SKM-1 treated with dmso at 0.1 percent for 144 hours (cell line): ENCODE results near the gene SIK2.
"Not testable (repeated sequence)": the region's sequence is repeated elsewhere in the genome, so short reads cannot be mapped to it uniquely, and the experiment has no call there.

Experiments used
- DNase-seq: peaks from one replicate; lab custom pipeline; 2025; ENCODE audit not compliant: unreplicated experiment; lab: John Stamatoyannopoulos, UW

Gene SIK2

DNA sequence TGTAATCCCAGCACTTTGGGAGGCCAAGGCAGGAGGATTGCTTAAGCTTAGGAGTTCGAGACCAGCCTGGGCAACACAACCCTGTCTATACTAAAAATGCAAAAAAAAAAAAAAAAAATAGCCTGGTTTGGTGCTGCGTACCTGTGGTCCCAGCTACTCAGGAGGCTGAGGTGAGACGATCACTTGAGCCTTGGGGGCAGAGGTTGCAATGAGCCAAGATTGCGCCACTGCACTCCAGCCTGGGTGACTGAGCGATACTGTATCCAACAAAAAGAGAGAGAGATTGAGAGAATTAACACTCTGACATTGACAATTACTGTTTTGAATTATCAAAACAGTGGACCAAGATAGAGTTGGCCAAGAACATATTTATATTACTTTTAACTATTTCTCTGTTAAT is 53.7 kb downstream of the SIK2 start:
- DNase-seq: no peak

DNA sequence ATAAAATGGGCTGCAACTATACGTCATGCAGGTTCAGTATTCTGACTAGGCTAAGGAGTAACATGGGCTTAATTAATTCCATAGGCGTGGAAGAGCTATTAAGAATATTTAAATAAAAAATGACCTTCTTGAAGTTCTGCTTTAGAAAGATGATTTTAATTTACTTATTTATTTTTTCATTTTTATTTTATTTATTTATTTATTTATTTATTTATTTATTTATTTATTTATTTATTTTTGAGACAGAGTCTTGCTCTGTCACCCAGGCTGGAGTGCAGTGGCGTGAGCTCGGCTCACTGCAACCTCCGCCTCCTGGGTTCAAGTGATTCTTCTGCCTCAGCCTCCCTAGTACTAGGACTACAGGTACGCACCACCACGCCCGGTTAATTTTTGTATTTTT is 55.7 kb downstream of the SIK2 start:
- DNase-seq: not testable (repeated sequence)

DNA sequence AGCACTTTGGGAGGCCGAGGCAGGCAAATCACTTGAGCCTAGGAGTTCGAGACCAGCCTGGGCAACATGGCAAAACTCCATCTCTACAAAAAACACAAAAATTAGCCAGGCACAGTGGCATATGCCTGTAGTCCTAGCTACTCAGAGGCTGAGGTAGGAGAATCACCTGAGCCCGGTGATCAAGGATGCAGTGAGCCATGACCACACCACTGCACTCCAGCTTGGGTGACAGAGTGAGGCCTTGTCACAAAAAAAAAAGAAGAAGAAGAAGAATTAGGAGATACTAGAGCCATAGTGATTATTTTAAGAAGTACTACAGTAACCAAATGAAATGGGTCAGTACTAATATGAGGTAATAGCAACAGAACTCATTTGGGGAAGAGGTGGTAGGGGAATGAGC is 56.2 kb downstream of the SIK2 start:
- DNase-seq: not testable (repeated sequence)

DNA sequence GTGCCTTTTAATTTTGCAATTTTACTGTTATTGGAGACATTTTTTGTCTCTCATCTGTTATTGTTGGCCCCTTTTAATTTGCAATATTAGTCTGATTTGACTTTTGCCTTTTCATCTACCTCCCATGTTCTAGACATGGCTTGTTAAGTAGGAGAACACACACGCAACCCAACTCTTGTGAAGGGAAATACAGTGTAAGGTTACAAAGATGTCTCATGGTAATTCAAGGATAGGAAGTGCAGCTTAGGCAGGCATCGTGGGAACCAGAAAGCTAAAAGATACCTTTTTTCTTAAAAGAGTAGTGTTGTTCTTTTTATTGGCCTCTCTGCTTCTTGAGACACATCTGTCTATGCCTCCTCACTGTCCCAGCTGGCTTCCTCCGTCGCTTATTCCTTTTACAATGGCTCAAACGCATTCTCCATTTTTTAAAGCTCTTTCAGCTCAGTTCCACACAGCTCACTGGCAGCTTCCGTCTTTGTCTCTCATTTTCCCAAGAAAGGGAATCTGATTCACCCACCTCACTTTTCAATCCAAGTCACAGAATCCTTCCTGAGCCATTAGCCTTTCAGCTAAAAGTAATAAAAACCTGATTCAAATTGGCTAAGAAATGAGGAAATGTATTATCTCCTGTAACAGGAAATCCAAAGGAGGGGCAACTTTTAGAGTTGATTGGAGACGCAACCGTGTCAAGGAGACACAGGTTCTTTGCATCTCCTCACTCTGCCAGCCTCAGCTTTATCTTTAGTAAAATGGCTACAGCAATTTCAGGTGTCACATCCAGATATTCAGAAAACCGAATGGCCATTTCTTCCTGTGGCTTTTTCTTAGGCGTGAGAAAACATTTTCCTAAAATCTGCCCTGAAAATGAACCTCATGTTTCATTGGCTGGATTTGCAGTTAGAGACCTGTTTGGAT is 57.2 kb downstream of the SIK2 start:
- DNase-seq: no peak

DNA sequence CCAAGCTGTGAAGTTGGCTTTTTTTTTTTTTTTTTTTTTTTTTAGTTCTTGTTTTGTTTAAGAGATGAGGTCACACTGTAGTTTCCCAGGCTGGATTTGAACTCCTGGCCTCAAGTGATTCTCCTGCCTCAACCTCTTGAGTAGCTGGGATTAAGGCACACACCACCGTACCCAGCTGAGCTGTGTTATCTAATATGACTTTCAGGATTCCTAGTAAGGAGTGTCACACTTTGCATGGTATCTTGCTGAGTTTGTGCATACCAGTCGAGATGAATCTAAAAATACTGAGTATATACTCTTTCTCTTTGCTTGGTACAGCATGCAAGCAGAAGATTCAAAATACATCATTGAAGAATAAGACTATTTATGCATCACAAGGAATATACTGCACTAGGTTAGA is 58.6 kb downstream of the SIK2 start:
- no peak for DNase-seq

DNA sequence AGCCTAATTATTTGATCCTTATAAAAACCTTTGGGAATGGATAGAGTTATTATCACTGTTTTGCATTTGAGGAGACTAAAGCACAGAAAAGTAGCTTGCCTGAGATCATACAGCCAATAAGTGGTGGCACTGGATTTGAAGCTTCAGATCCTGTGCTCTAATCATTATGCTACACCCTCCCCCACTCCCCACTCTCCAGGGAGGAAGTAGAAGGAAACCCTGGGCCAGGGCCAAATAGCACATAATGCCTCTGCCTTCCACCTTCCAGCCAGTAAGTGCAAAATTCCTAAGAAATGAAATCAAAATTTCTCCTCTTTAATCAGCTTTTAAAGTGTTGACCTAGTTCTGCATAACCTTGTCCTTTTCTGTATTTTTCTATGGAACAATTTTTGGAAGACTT is 61.6 kb downstream of the SIK2 start:
- no peak for DNase-seq

DNA sequence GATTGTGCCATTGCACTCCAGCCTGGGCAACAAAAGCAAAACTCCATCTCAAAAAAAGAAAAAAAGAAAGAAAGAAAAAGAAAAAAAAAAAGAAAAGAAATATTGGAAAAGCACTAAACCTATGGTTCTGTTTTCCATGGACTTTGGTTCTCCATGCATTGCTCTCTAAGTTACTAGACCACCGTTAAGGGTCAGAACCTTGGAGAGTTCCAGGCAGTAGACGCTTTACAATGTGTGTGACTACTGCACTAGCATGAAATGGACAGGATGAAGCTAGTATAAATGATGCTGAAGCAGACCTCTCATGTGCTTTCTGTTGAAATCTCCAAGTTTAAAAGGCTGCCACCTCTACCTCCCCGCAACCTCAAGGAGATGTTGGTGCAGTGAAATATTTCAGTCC is 63.5 kb downstream of the SIK2 start:
- no peak for DNase-seq

DNA sequence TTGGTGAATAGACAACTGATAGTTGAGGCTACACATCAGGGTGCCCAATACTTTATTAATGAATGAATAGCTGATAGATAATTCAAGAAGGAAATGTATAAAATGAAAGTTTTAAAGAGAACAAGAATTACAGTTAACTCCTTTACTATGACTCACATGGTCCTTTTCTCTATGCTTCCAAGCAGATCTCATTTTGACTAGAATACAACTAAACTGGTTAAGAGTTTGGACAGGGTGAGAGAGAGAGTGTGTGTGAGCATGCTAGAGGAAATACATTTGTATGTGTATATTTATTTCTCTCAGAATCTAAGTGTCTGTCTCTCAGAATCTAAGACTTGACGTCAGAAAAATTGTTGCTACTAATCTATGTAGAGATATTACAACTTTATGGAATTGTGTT is 66.7 kb downstream of the SIK2 start:
- DNase-seq: no peak

DNA sequence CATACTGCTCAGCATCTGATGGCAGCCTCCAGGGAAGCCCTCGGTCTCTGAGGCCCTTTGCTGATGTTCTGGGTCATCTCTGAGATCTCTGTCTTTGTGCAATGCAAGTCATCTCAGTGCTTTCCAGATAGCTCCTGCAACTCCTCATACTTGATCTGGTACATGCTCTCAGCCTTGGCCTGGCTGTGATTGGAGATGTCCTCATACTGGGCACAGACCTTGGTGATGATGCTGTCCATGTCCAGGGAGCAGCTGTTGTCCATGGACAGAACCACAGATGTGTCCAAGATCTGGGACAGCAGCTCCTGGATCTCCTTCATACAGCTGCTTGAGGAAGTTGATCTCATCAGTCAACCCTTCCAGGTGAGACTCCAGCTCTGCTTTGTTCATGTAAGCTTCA is 69.1 kb downstream of the SIK2 start:
- no peak for DNase-seq

DNA sequence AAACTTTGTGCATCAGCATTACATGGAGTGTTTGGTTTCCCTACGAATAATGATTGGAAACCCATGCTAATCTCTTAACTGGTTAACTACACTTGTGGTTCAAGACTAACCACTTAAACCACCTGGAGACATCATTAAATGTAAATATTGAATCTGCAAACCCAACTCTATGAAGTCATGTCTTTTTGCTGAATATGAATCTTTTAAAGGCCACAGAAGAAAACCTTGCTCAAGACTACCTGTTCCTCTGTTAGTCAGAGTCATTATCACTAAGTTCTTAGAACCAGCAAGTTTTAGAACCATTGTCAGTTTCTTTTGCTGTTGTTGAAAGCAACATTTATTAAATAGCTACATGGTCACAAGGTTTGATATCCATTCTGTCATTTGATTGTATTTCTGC is 70.7 kb downstream of the SIK2 start:
- no peak for DNase-seq

DNA sequence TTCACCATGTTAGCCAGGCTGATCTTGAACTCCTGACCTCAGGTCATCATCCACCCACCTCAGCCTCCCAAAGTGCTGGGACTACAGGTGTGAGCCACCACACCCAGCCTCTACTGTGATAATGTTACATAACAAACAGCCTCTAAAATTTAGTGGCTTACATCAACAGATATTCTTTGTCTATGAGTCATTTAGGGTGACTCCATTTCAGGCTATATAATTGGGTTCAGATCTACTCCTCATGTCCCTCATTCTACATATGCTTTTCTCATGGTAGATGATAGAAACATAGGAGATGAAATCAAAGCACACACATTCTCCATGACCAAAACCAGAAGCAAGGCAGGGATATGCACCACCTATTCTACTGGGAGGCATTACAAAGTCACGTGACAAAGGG is 72.7 kb downstream of the SIK2 start:
- no peak for DNase-seq

DNA sequence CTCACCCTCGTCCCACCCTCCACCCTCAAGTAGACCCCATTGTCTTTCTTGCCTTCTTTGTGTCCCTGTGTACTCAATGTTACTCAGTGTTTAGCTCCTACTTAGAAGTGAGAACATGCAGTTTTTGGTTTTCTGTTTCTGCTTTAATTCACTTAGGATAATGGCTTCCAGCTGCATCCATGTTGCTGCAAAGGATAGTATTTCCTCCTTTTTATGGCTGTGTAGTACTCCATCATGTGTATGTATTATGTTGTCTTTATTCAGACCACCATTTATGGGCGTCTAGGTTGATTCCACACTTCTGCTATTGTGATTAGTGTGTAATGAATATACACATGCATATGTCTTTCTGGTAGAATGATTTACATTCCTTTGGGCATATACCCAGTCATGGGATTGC is 73.6 kb downstream of the SIK2 start:
- no peak for DNase-seq

DNA sequence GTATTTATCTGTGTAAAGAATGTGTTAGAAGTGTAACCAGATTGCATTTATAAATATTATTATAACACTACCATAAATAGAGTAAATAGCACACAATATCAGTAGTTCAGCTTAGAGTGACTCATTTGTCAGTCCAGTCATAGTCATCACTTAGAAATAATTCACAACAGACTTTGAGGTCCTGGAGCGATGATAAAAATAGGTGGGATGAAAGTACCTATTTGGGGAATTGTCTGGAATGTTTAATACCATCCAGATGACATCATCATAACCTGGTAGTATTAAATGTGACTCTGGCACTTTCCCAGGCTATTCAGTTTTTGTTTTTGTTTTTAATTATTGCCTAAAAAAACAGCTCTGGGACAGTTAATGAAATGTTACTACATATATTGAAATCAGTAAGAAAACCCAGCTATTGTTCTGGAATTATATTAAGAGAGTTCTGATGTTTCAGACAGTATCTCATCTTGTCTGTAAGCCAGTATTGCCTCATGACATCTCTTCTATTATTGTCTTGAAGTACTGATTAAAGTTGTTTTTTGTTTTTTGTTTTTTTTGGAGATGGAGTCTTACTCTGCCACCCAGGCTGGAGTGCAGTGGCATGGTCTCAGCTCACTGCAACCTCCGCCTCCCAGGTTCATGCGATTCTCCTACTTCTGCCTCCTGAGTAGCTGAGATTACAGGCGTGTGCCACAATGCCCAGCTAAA is 74.8 kb downstream of the SIK2 start:
- no peak for DNase-seq

DNA sequence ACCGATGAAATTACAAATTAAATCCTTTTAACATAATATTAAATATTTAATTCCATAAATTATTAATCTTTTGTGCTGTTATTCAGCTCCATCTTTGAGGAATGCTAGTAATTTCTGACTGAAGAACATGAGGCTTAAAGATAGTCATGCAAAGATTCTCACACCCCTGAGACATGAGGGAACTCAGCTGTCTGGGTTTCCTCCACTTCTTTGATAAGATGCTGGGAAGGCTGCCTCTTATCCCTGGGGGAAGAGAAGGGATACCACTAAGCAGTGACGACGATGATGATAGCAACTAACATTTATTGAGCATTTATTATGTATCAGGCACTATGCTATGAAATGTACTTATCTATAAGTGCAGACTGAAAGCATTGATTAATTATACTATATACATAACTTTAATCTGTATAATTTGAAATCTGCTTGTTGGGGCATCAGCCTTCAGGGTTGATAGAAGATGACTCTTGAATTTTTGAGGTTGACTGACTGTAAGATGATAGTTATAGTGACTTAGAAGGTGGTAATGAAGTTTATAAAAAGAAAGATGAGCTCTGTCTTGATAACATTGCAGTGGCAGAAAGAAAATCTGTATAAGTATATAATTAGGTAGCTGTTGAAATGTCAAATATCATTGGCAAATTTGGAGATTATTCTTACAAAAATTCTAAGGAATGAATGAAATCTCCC is 78.4 kb downstream of the SIK2 start:
- DNase-seq: no peak

DNA sequence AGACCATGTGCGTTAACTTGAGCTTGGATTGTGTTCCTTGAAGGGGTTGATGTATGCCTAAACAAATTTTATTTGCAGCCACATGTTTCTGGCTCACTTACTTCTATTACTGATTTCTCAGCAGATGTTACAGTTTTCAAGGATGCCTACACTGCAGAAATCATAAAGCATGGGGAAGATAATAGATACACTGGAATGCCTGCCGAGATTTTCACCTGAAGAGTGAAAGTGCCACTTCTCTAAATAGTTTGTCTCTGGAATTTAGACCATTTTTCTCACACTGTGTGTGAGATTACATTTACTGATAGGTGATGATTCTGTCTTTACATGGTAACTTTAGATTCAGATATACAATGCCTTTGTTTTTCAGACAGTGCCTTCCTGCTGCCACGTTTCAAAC is 81.6 kb downstream of the SIK2 start:
- no peak for DNase-seq

DNA sequence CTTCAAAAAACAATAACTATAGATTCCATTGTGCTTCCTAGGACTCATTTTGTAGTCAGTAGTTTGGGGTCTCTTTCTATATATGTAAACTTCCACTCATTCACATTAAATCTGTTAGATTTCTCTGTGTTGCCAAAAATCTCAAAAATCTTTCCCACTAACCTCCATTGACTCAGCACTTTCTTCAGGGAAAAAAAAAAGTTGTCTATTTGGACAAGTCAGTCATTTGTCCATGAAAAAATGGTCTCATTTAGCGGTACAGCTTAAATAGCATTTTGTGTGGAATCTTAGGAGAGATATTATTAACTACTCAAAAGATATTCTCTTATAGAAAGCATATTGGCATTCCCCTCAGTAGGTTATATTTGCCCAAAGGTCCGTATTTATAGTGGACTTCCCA is 82.0 kb downstream of the SIK2 start:
- no peak for DNase-seq

DNA sequence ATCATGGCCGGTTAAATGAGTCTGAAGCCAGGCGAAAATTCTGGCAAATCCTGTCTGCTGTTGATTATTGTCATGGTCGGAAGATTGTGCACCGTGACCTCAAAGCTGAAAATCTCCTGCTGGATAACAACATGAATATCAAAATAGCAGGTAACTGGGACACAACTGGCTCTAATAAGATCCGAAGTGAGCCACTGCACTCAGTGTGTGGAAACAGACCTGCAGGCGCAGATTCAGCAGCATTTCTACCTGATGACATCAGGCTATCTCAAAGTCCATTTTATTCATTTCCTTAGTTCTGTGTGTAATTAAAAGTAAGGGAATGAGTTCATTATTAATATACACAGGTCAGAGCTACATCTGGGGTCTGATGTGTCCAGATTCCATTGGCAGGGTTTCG is 85.8 kb downstream of the SIK2 start:
- DNase-seq: no peak

DNA sequence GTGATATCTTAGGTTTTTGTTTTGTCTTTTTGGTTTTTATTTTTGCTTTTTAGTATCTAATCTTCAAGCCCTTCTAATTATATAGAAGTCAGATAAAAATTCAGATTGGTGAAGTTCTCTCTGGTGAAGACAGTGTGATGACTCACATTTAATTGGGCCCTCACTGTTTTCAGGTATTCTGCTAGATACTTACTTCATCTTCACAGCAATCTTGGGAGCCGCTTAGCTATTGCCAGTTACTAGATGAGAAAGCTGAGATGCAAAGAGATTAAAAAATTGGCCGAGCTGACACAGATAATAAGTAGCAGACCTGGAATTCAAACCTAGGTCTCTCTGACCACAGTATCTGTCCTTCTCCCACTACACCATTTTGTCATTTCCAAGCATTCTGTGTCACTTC is 88.9 kb downstream of the SIK2 start:
- DNase-seq: no peak

DNA sequence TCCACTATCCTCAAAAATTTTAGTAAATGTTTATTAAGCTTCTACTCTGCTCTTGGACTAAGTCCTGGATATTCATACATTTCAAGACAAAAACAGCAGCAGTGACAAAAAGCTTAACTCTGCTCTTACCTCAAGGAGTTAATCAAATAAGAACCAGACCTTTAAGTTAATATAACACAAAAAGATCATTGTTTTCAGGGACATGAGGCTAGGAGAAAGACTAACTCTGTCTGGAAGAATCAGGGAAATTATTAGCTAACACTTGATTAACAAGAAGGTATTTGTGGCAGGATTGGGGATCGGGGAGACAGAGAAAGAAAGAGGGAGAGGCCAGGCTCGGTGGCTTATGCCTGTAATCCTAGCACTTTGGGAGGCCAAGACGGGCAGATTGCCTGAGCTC is 89.5 kb downstream of the SIK2 start:
- no peak for DNase-seq

DNA sequence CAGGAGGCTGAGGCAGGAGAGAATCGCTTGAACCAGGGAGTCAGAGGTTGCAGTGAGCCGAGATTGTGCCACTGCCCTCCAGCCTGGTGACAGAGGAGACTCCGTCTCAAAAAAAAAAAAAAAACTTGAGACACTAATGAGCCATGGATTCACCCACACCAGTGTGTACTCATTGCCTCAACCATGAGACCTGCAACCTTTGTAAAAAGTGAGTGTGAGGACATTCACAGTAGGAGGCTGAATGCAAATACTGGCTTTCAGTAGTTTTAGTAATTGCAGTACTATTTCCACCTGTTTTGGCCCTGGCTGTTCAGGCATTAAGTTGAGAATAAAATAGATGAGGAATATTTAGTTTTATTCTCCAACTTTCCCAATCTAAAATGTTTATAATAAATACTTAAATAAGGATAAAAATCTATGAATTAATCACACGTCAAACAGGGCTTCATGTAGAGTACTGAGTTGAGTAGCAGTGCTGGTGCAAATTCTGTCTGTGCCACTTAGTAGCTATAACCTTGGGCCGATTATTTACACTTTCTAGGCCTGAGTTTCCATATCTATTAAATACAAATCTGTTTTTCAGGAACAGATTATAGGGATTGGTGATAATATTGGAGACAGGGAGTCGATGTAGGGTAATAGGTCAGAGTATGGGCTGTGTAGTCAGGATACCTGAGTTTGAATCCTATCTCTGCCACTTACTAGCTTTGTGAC is 91.1 kb downstream of the SIK2 start:
- DNase-seq: no peak

DNA sequence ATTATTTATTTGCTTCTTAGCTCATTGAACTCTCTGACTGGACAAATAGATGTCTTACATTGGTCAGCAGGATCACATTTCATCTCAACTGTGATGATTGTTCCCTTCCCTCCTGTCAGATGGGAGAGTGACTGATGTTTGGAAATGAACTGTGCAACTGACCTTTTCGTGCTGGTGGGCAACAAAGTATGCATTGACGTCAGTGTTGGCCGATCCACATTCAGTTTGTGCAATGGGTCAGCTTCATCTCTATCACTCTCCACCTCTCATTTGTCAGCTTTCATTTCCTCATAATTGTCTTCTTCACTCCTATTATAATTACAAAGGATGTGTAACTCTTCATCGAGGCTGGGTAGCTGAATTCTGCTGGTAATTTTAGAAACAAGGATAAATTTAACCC is 92.6 kb downstream of the SIK2 start:
- no peak for DNase-seq
